CD4-positive, alpha-beta T cell treated with Interferon alpha-2 for 1 hour (primary cell): Measurements from ENCODE around the gene CRYBA4.

ENCODE experiments used
- DNase-seq, 2 donors: peaks; one replicate each; pipeline ENCODE4 v3.0.0-alpha.2; 2020 to 2022

The CRYBA4 gene

GRCh38 chr22:26621663-26622062 is at the start of gene CRYBA4:
Gene CRYBA4 (plus strand): TSS chr22:26621963. CDS start chr22:26622597, 634 bp downstream.
- no peak for DNase-seq

GRCh38 chr22:26573026-26573662 is 48.6 kb upstream of the CRYBA4 start:
- DNase-seq = peak in 1 of 2 donors; percentile 52

- no peak for DNase-seq
Measured at GRCh38 chr22:26574001-26574723, 47.6 kb upstream of the CRYBA4 start.

- DNase-seq = no peak
Measured at GRCh38 chr22:26576026-26576680, 45.6 kb upstream of the CRYBA4 start.

GRCh38 chr22:26577081-26577480 is 44.7 kb upstream of the CRYBA4 start:
- no peak for DNase-seq

- peak; percentile 55 to 63 for DNase-seq
Measured at GRCh38 chr22:26579331-26579886, 42.4 kb upstream of the CRYBA4 start.

GRCh38 chr22:26580240-26580962 is 41.4 kb upstream of the CRYBA4 start:
- DNase-seq = no peak

- no peak for DNase-seq
Measured at GRCh38 chr22:26581026-26581425, 40.7 kb upstream of the CRYBA4 start.

GRCh38 chr22:26581633-26582168 is 40.1 kb upstream of the CRYBA4 start:
- DNase-seq = no peak

- DNase-seq = no peak
Measured at GRCh38 chr22:26584010-26584409, 37.8 kb upstream of the CRYBA4 start.

- no peak for DNase-seq
Measured at GRCh38 chr22:26585104-26585790, 36.5 kb upstream of the CRYBA4 start.

- DNase-seq = peak in 1 of 2 donors; percentile 27
Measured at GRCh38 chr22:26586556-26587325, 35.0 kb upstream of the CRYBA4 start.

GRCh38 chr22:26587991-26588613 is 33.7 kb upstream of the CRYBA4 start:
- no peak for DNase-seq

- DNase-seq = no peak
Measured at GRCh38 chr22:26588729-26589366, 32.9 kb upstream of the CRYBA4 start.

- DNase-seq = peak in 1 of 2 donors; percentile 33
Measured at GRCh38 chr22:26589367-26589844, 32.4 kb upstream of the CRYBA4 start.

GRCh38 chr22:26589845-26590736 is 31.7 kb upstream of the CRYBA4 start, which contains the start of gene TPST2:
Gene TPST2 (minus strand): TSS chr22:26590132. CDS start chr22:26541630, 48,502 bp downstream.
- peak; percentile 74 to 86 for DNase-seq

GRCh38 chr22:26592421-26592891 is 29.3 kb upstream of the CRYBA4 start:
- DNase-seq = peak; percentile 39 to 67

GRCh38 chr22:26593763-26594162 is 28.0 kb upstream of the CRYBA4 start:
- DNase-seq = no peak

GRCh38 chr22:26597026-26597425 is 24.7 kb upstream of the CRYBA4 start:
- DNase-seq = peak in 1 of 2 donors; percentile 39
